Endothelial cell of umbilical vein (primary cell): ENCODE measurements around the gene ZNF157. TPM values are rescaled to one million over a fixed set of nuclear protein-coding genes. Genes with fewer than 3 reads are reported as not detected.

ENCODE experiments used
- BruUV-seq: library from RNA; stranded (reverse); fragments of 400-500 nt; replicated peaks from 2 replicates; lab custom pipeline; 2021; lab: Mats Ljungman, UMichigan
- CTCF ChIA-PET: fragments of 300-600, 350-600 bp; sonication (Branson Sonifier 250); formaldehyde crosslinking; loops from one replicate; lab custom pipeline; 2021; ENCODE audit warnings: antibody characterized with exemption, inconsistent platforms; lab: Charles Lee
- POLR2A ChIA-PET: fragments of 300-600, 350-600 bp; sonication (Branson Sonifier 250); formaldehyde crosslinking; loops from one replicate; lab custom pipeline; 2021; ENCODE audit warnings: antibody characterized with exemption, inconsistent platforms; lab: Charles Lee
- DNase-seq: peaks from one replicate; pipeline ENCODE4 v3.0.0-alpha.2; 2011; ENCODE audit warnings: low read depth, low spot score
- FAIRE-seq: peaks from 2 replicates; lab custom pipeline; 2011; peaks lifted over from hg19 to GRCh38; lab: Jason Lieb, UNC
- H2AFZ ChIP-seq: 2 replicates; pipeline ENCODE4 v1.6.0; 2012; ENCODE audit warnings: low read depth, low read length, control low read depth, inconsistent platforms
- H3K27ac ChIP-seq: 2 replicates; pipeline ENCODE4 v1.5.1; 2011; ENCODE audit warnings: low read depth, mild to moderate bottlenecking, control low read depth, low read length, moderate library complexity; ENCODE audit not compliant: insufficient read depth
- H3K27me3 ChIP-seq, 2 experiments: 2 replicates each; pipeline versions ENCODE4 v1.6.0 to v1.6.1; 2011; ENCODE audit warnings: low read length in 2 of 2, mixed read lengths in 1 of 2; ENCODE audit not compliant: control insufficient read depth in 2 of 2, insufficient read depth in 2 of 2
- H3K36me3 ChIP-seq, 2 experiments: 2 replicates in 1 of 2; 3 replicates in 1 of 2; pipeline ENCODE4 v1.5.1; 2011; ENCODE audit warnings: low read length in 2 of 2, mild to moderate bottlenecking in 1 of 2, moderate library complexity in 1 of 2; ENCODE audit not compliant: control insufficient read depth in 2 of 2, insufficient read depth in 2 of 2; ENCODE audit errors: extremely low read depth in 1 of 2
- H3K4me1 ChIP-seq: 3 replicates; pipeline ENCODE4 v1.5.1; 2011; ENCODE audit warnings: mild to moderate bottlenecking, low read length; ENCODE audit not compliant: control insufficient read depth, insufficient read depth; ENCODE audit errors: extremely low read depth
- H3K4me2 ChIP-seq: 2 replicates; pipeline ENCODE4 v1.6.1; 2011; ENCODE audit warnings: low read length, control low read depth, mixed read lengths; ENCODE audit not compliant: insufficient read depth
- H3K4me3 ChIP-seq, 3 experiments: fragments of 200-600 bp in 1 of 3; sonication (generic), shearing (Covaris generic) in 1 of 3; replicated peaks in 1 of 3; 2 replicates each; pipeline ENCODE4 v1.5.1; 2011 to 2016; ENCODE audit warnings: control low read depth in 3 of 3, low read length in 3 of 3, mild to moderate bottlenecking in 2 of 3, inconsistent platforms in 1 of 3, low read depth in 1 of 3, moderate library complexity in 1 of 3; ENCODE audit not compliant: insufficient read depth in 1 of 3
- H3K79me2 ChIP-seq: 2 replicates; pipeline ENCODE4 v1.6.0; 2012; ENCODE audit warnings: low read length, inconsistent platforms; ENCODE audit not compliant: control insufficient read depth, insufficient read depth
- H3K9ac ChIP-seq: replicated peaks from 2 replicates; pipeline ENCODE3; 2011; ENCODE audit warnings: low read length, control low read depth; ENCODE audit not compliant: insufficient read depth; ENCODE audit errors: extremely low read depth
- H3K9me1 ChIP-seq: replicated peaks from 3 replicates; pipeline ENCODE4 v1.6.0; 2011; ENCODE audit warnings: mild to moderate bottlenecking, low read length; ENCODE audit not compliant: control insufficient read depth, insufficient read depth; ENCODE audit errors: extremely low read depth
- H3K9me3 ChIP-seq: replicated peaks from 2 replicates; pipeline ENCODE4 v1.5.1; 2012; ENCODE audit warnings: low read length, inconsistent platforms; ENCODE audit not compliant: control insufficient read depth, insufficient read depth
- H4K20me1 ChIP-seq: replicated peaks from 2 replicates; pipeline ENCODE3; 2011; ENCODE audit warnings: mild to moderate bottlenecking, low read length; ENCODE audit not compliant: control insufficient read depth, insufficient read depth; ENCODE audit errors: extremely low read depth
- CTCF ChIP-seq, 2 donors: IDR thresholded peaks; 1 replicate in 1 of 2; 2 replicates in 1 of 2; pipeline ENCODE4 v1.5.1; 2011; ENCODE audit warnings: low read length in 2 of 2, mild to moderate bottlenecking in 2 of 2, moderate library complexity in 2 of 2, control low read depth in 1 of 2, inconsistent platforms in 1 of 2, low read depth in 1 of 2; ENCODE audit not compliant: insufficient read depth in 1 of 2; ENCODE audit errors: extremely low read depth in 1 of 2
- EZH2 ChIP-seq: IDR thresholded peaks from 2 replicates; pipeline ENCODE4 v1.6.1; 2012; ENCODE audit warnings: borderline replicate concordance, low read depth, mild to moderate bottlenecking, moderate library complexity, low read length, inconsistent platforms; ENCODE audit not compliant: severe bottlenecking
- FOS ChIP-seq: IDR thresholded peaks from 2 replicates; pipeline ENCODE4 v1.6.1; 2011; ENCODE audit warnings: mild to moderate bottlenecking, low read length, moderate library complexity, borderline replicate concordance; ENCODE audit not compliant: insufficient read depth
- GATA2 ChIP-seq: IDR thresholded peaks from 2 replicates; pipeline ENCODE4 v1.7.0; 2011; ENCODE audit warnings: low read depth, mild to moderate bottlenecking, moderate library complexity, mixed read lengths, low read length; ENCODE audit not compliant: insufficient read length, insufficient read depth
- JUN ChIP-seq: IDR thresholded peaks from 2 replicates; pipeline ENCODE4 v1.6.1; 2011; ENCODE audit warnings: borderline replicate concordance, low read depth; ENCODE audit not compliant: insufficient read length, insufficient read depth
- MAX ChIP-seq: IDR thresholded peaks from 2 replicates; pipeline ENCODE4 v1.6.1; 2011; ENCODE audit not compliant: insufficient read depth, insufficient read length
- MYC ChIP-seq: IDR thresholded peaks from one replicate; pipeline ENCODE4 v1.6.1; 2011; ENCODE audit warnings: mild to moderate bottlenecking, low read depth, low read length
- POLR2A ChIP-seq: IDR thresholded peaks from 2 replicates; pipeline ENCODE4 v1.6.1; 2012; ENCODE audit warnings: low read depth, mild to moderate bottlenecking, control low read depth, low read length
- POLR2AphosphoS5 ChIP-seq: IDR thresholded peaks from 2 replicates; pipeline ENCODE4 v1.6.1; 2012; ENCODE audit warnings: low read depth, mild to moderate bottlenecking, control low read depth, low read length, moderate library complexity; ENCODE audit not compliant: insufficient read depth
- dilution Hi-C: fragments of 300-500 bp; cut with MboI; formaldehyde crosslinking; loops from one replicate; pipeline ENCODE4 v1.15.0; 2019; ENCODE audit warnings: low sequenced_read_pairs; ENCODE audit not compliant: extremely low pct_ligation_motif_present
- intact Hi-C: fragments of 100-400 bp; cut with micrococcal nuclease; formaldehyde crosslinking; loops from one replicate; pipeline ENCODE4 v1.10.0; 2022
- polyA plus RNA-seq, 4 experiments: library from polyadenylated mRNA; depleted of rRNA in 3 of 4; stranded (reverse) in 3 of 4; unstranded in 1 of 4; fragments of >200 nt; gene quantifications; 2 replicates each; pipeline versions ENCODE4 v1.2.1 to v1.2.3, GENCODE V29; 2011 to 2012; ENCODE audit warnings: missing spikeins in 1 of 4
- total RNA-seq: library from RNA; stranded (reverse); gene quantifications from 2 replicates; pipeline ENCODE4 v1.2.3, GENCODE V29; 2021

Gene ZNF157
- total and polyA plus RNA-seq, 2 donors (not counting 3 experiments of a cell fraction or from before 2014, with no cell fraction given), result not detected

DNA sequence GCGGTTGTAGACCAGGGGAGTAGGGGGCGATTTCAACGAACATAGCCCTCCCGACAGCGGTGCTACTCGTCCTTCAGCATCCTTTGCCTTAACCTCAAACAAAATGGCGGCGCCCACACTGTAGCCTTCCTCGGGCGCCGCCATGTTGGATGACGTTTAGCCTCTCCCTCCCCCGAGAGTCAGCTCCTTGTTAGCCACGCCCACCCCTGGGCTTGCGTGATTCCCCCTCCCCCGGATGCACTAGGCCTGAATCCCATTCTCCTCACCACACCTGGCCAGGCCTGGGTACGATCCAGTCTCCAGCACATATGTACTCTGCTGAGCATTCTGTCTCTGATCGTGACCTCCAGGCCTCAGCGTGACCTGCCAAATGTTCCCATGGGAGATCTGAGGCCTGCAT, 49.0 kb upstream of the ZNF157 start:
- no peak overlapping the region for H3K4me2 ChIP-seq
- peak overlapping the region; percentile 89 for H2AFZ ChIP-seq
- H3K9me3 ChIP-seq, result no peaks in the 10 kb centered on the region
- no peak overlapping the region for H3K9ac ChIP-seq
- intact Hi-C loops (no loop called here), dilution Hi-C loops (no loop called here)
- H4K20me1 ChIP-seq, result no peaks in the 10 kb centered on the region
- H3K4me3 ChIP-seq, result no peak overlapping the region
- no peaks in the 10 kb centered on the region for H3K4me1 ChIP-seq
- H3K79me2 ChIP-seq, result no peaks in the 10 kb centered on the region
- CTCF ChIA-PET, result interaction anchor here (0.6 to 1.0 kb wide), 2 partner anchors 9 to 103 kb away, joined by 3 to 5 read pairs; partner anchors contain the start of gene CDK16
- DNase-seq (peak; percentile 19), FAIRE-seq (peak; percentile 54)
- peaks cover 0 to 2% of the 10 kb centered on the region in 2 experiments for H3K27me3 ChIP-seq
- no peak overlapping the region for H3K27ac ChIP-seq
- no peaks in the 10 kb centered on the region for H3K36me3 ChIP-seq
- H3K9me1 ChIP-seq, result no peaks in the 10 kb centered on the region
- POLR2A ChIA-PET, result no interaction called here
- TF ChIP-seq FOS, result no peak
- no peak for TF ChIP-seq JUN
- TF ChIP-seq POLR2AphosphoS5, result no peak
- TF ChIP-seq POLR2A, result no peak
- TF ChIP-seq GATA2, result no peak
- no peak for TF ChIP-seq MAX
- TF ChIP-seq EZH2, result no peak
- TF ChIP-seq MYC, result no peak
- no peak for TF ChIP-seq CTCF (IDR thresholded peaks at IDR 0.05; ENCODE audit: extremely low read depth in 1 of 2, insufficient read depth in 1 of 2, low read depth in 1 of 2, low read length in 2 of 2)
- no TSS peak for BruUV-seq
